ENCODE results near the gene IFNGR2.
"Not testable (repeated sequence)": the region's sequence is repeated elsewhere in the genome, so short reads cannot be mapped to it uniquely, and the experiment has no call there.

IFNGR2 gene

GRCh38 chr21:33403786-33404585 lies 773 bp downstream of the IFNGR2 start:
- DNase-seq, result no peak

DNA sequence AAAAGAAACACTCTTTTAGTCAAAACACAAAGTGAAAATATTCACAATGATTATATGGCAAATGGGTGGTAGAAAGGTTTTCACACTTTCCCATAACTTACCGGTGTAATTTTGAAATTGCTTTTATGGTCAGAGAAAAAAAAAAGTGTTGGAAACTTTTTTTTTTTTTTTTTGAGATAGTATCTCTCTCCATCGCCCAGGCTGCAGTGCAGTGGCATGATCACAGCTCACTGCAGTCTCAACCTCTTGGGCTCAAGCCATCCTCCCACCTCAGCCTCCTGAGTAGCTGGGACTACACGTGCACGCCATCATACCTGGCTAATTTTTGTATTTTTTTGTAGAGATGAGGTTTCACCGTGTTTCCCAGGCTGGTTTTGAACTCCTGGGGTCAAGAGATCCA lies 3.3 kb downstream of the IFNGR2 start:
- no peak for DNase-seq

DNA sequence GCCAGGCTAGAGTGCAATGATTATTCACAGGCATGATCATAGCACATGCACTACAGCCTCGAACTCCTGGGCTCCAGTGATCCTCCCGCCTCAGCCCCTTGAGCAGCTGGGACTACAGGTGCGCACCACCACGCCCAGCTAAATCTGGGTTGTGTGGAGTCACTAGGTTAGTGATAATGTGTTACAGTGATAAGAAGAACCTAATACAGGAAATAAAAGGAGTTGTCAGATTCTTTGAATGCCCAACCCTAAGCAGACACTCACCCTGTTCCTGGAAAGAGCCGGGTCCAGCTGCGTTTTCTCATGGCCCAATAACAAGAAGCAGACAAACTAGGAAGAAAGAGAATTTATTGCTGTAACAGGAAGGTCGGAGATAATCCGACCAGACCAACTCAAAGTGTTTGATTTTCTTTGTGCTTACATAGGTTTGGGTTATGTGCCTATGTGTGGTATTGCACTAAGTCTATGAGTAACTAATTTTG lies 8.8 kb downstream of the IFNGR2 start:
- no peak for DNase-seq

DNA sequence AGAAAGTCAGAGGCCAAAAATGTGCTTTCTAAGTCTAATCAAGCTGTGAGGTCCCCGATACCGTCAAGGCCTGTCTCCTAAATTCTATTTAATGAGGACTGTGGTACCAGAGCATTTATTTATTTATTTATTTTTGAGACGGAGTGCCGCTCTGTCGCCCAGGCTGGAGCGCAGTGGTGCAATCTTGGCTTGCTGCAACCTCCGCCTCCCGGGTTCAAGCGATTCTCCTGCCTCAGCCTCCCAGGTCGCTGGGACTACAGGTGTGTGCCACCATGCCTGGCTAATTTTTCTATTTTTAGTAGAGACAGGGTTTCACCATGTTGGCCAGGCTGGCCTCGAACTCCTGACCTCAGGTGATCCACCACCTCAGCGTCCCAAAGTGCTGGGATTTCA lies 9.2 kb downstream of the IFNGR2 start:
- DNase-seq, result not testable (repeated sequence)

- no peak for DNase-seq
Measured at GRCh38 chr21:33412832-33413519, 9.8 kb downstream of the IFNGR2 start.

GRCh38 chr21:33414068-33414467 lies 10.9 kb downstream of the IFNGR2 start:
- DNase-seq, result no peak

- no peak for DNase-seq
Measured at GRCh38 chr21:33414926-33415325, 11.7 kb downstream of the IFNGR2 start.

- no peak for DNase-seq
Measured at GRCh38 chr21:33418691-33419090, 15.5 kb downstream of the IFNGR2 start.

DNA sequence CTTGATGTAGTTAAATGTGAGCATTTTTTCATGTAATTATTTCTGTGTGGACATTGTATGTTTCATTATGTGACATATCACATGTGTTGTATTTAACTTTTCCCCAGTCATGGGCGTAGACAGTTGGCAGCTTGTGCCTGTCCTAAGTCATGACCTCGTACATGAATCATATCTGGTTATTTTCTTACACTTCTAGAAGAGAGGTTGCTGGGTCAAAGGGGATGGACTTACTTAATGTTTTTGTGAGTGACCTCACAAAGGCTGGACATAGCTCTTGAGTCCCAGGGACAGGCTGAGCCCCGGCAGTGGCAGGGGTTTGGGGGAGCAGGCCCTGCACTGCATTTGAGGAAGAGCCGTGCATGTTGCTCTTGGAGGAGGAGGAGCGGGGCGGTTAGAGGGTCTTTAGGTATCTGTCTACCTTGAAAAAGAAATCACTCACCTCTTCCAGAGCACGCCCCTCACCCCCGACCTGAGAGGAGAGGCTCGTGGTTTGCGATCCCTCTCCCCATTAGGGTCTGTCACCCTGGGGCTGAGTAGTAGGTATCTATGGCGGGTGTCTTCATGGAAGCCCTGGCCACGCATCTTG lies 16.4 kb downstream of the IFNGR2 start:
- DNase-seq, result no peak

- DNase-seq, result no peak
Measured at GRCh38 chr21:33421713-33422393, 18.6 kb downstream of the IFNGR2 start.

- DNase-seq, result no peak
Measured at GRCh38 chr21:33424214-33424613, 21.0 kb downstream of the IFNGR2 start.

DNA sequence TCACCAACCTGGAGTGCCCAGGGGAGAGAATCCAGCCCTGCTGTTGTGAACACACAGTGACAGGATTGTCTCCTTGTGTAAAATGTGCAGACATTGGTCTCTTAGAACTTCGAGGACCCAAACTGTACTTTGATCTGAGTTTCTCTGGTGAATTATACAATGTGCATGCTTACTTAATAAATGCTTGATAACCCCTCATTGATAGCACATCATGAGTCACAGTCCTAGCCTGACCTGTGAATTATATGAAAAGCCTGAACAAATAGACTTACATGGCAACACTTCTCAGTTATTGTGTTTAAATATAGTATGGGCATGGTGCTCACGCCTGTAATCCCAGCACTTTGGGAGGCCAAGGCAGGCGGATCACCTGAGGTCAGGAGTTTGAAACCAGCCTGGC lies 22.6 kb downstream of the IFNGR2 start:
- DNase-seq, result no peak

- no peak for DNase-seq
Measured at GRCh38 chr21:33427051-33427450, 23.8 kb downstream of the IFNGR2 start.

DNA sequence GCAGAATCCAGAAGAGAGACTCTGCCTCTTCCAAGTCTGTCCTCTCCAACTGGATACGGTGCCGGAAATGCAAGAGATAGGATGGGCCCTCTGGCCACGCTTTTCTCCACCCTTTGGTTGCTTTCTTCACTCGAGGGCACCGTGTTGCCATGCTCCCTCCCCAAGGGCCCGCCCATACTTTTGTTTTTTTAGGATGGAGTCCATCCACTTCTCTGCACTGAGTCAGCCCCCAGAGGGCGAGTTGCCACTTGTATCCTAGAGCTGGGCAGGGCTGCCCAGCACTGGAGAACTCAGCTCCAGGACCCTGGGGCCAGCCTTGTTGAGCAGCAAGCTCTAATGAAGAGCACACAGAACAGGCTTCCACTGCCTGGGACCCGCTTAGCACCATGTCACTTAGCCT lies 25.5 kb downstream of the IFNGR2 start:
- DNase-seq, result no peak

GRCh38 chr21:33430858-33431257 lies 27.6 kb downstream of the IFNGR2 start:
- DNase-seq, result no peak

DNA sequence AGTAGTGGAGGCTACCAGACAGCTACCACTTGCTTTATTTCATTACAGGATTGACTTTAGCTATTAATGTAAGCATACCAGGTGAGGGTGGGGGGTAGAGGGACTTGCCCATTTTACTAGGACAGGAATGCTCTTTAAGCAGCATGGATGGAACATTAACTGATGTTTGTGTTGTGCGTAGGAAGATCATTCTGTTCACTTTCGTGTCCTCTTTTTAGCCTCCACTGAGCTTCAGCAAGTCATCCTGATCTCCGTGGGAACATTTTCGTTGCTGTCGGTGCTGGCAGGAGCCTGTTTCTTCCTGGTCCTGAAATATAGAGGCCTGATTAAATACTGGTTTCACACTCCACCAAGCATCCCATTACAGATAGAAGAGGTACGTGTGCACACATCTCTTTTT lies 29.3 kb downstream of the IFNGR2 start:
- DNase-seq, result no peak

- no peak for DNase-seq
Measured at GRCh38 chr21:33433001-33433400, 29.8 kb downstream of the IFNGR2 start.

- no peak for DNase-seq
Measured at GRCh38 chr21:33433425-33434114, 30.4 kb downstream of the IFNGR2 start.

- DNase-seq, result no peak
Measured at GRCh38 chr21:33434770-33435360, 31.7 kb downstream of the IFNGR2 start.

- DNase-seq, result no peak
Measured at GRCh38 chr21:33437140-33437539, 33.9 kb downstream of the IFNGR2 start.

DNA sequence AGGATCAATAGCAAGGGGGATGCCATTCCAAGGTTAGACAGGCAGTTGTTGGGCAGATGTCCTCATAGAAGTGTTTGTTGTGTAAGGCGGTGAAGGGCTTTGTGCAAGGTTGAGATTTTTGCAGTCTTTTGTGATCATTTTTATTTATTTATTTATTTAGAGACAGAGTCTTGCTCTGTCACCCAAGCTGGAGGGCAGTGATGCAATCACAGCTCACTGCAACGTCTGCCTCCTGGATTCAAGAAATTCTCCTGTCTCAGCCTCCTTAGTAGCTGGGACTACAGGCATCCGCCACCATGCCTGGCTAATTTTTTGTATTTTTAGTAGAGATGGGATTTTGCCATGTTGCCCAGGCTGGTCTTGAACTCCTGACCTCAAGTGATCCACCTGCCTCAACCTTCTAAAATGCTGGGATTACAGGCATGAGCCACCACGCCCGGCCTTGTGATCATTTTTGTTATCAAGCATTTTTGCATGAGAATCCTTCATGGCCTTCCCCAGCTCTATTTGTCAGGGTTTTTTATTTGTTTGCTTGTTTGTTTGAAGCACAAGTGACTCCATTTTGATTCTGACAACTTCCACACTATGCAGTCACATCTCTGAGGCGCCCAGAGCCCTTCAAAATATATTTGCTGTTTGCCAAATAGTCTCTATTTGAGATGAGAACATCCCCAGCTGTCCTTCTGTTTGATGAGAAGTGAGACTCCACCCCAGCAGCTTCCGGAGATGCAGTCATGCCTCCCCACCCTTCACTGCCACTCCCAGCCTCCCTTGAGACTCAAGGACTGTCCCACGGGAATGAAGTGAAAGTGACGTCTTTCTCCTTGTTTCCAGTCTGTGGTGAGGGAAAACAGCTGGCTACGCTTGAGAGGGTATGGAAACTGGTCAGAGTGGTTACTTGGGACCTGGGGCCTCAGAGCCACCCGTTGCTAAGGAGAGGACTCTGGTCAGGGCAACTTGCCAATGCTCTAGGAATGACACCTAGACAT lies 38.6 kb downstream of the IFNGR2 start:
- DNase-seq, result peak; percentile 88

Data from NCI-H1436 (cell line).